ENCODE data around the gene INAFM2.

INAFM2 gene

GRCh38 chr15:40323239-40323952, at the start of gene INAFM2:
Gene INAFM2, plus strand, starts transcription at chr15:40323692. Its CDS starts 364 bp downstream, at chr15:40324056.
- peak; percentile 90 to 96 (median 95) for DNase-seq

GRCh38 chr15:40274350-40275274, 48.9 kb upstream of the INAFM2 start:
- peak; percentile 88 to 96 (median 94) for DNase-seq

- DNase-seq: peak in 2 of 3 donors; percentile 33 to 47
Measured at GRCh38 chr15:40275523-40275922, 48.0 kb upstream of the INAFM2 start.

GRCh38 chr15:40275954-40276353, 47.5 kb upstream of the INAFM2 start:
- DNase-seq: no peak

GRCh38 chr15:40276927-40277326, 46.6 kb upstream of the INAFM2 start:
- DNase-seq: no peak

GRCh38 chr15:40277471-40277870, 46.0 kb upstream of the INAFM2 start:
- peak; percentile 71 to 72 (median 72) for DNase-seq

- no peak for DNase-seq
Measured at GRCh38 chr15:40278026-40278425, 45.5 kb upstream of the INAFM2 start.

- peak; percentile 66 to 88 (median 76) for DNase-seq
Measured at GRCh38 chr15:40279437-40280141, 43.9 kb upstream of the INAFM2 start.

GRCh38 chr15:40280260-40281056, 43.0 kb upstream of the INAFM2 start:
- DNase-seq: no peak

- DNase-seq: no peak
Measured at GRCh38 chr15:40281057-40281800, 42.3 kb upstream of the INAFM2 start.

- no peak for DNase-seq
Measured at GRCh38 chr15:40281801-40282146, 41.7 kb upstream of the INAFM2 start.

GRCh38 chr15:40282147-40282868, 41.2 kb upstream of the INAFM2 start:
- peak; percentile 51 to 78 (median 59) for DNase-seq

GRCh38 chr15:40282869-40283614, 40.5 kb upstream of the INAFM2 start, which contains the start of gene ANKRD63:
Gene ANKRD63, minus strand, starts transcription at chr15:40283064. Its CDS starts 478 bp downstream, at chr15:40282586.
- peak in 2 of 3 donors; percentile 40 to 68 for DNase-seq

GRCh38 chr15:40283615-40284300, 39.7 kb upstream of the INAFM2 start:
- DNase-seq: no peak

GRCh38 chr15:40285151-40285550, 38.3 kb upstream of the INAFM2 start:
- no peak for DNase-seq

GRCh38 chr15:40285554-40286011, 37.9 kb upstream of the INAFM2 start:
- DNase-seq: peak; percentile 39 to 68 (median 63)

- DNase-seq: peak; percentile 85 to 91 (median 88)
Measured at GRCh38 chr15:40286061-40286532, 37.4 kb upstream of the INAFM2 start.

- DNase-seq: peak in 1 of 3 donors; percentile 47
Measured at GRCh38 chr15:40286794-40287193, 36.7 kb upstream of the INAFM2 start.

- peak; percentile 72 to 79 (median 77) for DNase-seq
Measured at GRCh38 chr15:40287505-40287904, 36.0 kb upstream of the INAFM2 start.
